A673 (cell line): ENCODE data around the gene SH2B2. TPM values are rescaled to one million over a fixed set of nuclear protein-coding genes. Genes with fewer than 3 reads are reported as not detected.

Experiments
- BruUV-seq: library from RNA; stranded (reverse); fragments of 400-500 nt; replicated peaks from 2 replicates; lab custom pipeline; 2021; lab: Mats Ljungman, UMichigan
- CTCF ChIA-PET: fragments of 300-600 bp; sonication (Branson Sonifier 250); formaldehyde crosslinking; loops from one replicate; lab custom pipeline; 2022; ENCODE audit warnings: antibody characterized with exemption; lab: Charles Lee
- POLR2A ChIA-PET: fragments of 300-600 bp; sonication (Branson Sonifier 250); formaldehyde crosslinking; loops from one replicate; lab custom pipeline; 2022; ENCODE audit warnings: antibody characterized with exemption; ENCODE audit not compliant: low non-redundant PET; lab: Charles Lee
- DNase-seq: peaks from one replicate; pipeline ENCODE4 v3.0.0-alpha.2; 2015; ENCODE audit warnings: low spot score
- H3K27ac ChIP-seq: fragments of 200-600 bp; sonication (generic); 2 replicates; pipeline ENCODE4 v1.5.1; 2016; ENCODE audit warnings: mixed run types, low read depth, mild to moderate bottlenecking, mixed read lengths, antibody characterized with exemption, low read length; ENCODE audit not compliant: poor library complexity, severe bottlenecking
- H3K27me3 ChIP-seq: fragments of 200-600 bp; sonication (generic); replicated peaks from 2 replicates; pipeline ENCODE4 v1.6.1; 2017; ENCODE audit warnings: mixed run types, low read depth, mild to moderate bottlenecking, mixed read lengths, antibody characterized with exemption, low read length; ENCODE audit not compliant: insufficient read depth, poor library complexity
- H3K36me3 ChIP-seq: fragments of 200-600 bp; sonication (generic); 2 replicates; pipeline ENCODE4 v1.6.1; 2016; ENCODE audit warnings: mixed run types, mild to moderate bottlenecking, mixed read lengths, antibody characterized with exemption, low read length; ENCODE audit not compliant: insufficient read depth, poor library complexity, severe bottlenecking
- H3K4me1 ChIP-seq: fragments of 200-600 bp; sonication (generic); 2 replicates; pipeline ENCODE4 v1.6.1; 2017; ENCODE audit warnings: mixed run types, mild to moderate bottlenecking, mixed read lengths, antibody characterized with exemption, low read length; ENCODE audit not compliant: insufficient read depth, poor library complexity, severe bottlenecking
- H3K4me3 ChIP-seq: fragments of 200-600 bp; sonication (generic); 2 replicates; pipeline ENCODE4 v1.5.1; 2016; ENCODE audit warnings: low read depth, mixed run types, mild to moderate bottlenecking, mixed read lengths, low read length; ENCODE audit not compliant: poor library complexity, severe bottlenecking
- H3K9me3 ChIP-seq: fragments of 200-600 bp; sonication (generic); 2 replicates; pipeline ENCODE4 v1.6.1; 2016; ENCODE audit warnings: mixed run types, low read depth, mild to moderate bottlenecking, mixed read lengths, antibody characterized with exemption, low read length; ENCODE audit not compliant: poor library complexity, severe bottlenecking
- CTCF ChIP-seq: fragments of 300-800, 200-600 bp; sonication (generic); conservative IDR thresholded peaks from 2 replicates; pipeline ENCODE4 v1.5.1; 2017; ENCODE audit warnings: low read depth, mild to moderate bottlenecking, antibody characterized with exemption, low read length, moderate library complexity, mixed read lengths
- EZH2 ChIP-seq: fragments of 200-600 bp; sonication (generic); IDR thresholded peaks from 2 replicates; pipeline ENCODE4 v1.6.1; 2017; ENCODE audit warnings: borderline replicate concordance, low read depth, mild to moderate bottlenecking, mixed read lengths, antibody characterized with exemption, low read length; ENCODE audit not compliant: poor library complexity, severe bottlenecking
- intact Hi-C: fragments of 100-400 bp; cut with micrococcal nuclease; formaldehyde crosslinking; loops from one replicate; pipeline ENCODE4 v1.10.0; 2022; ENCODE audit not compliant: unreplicated experiment
- total RNA-seq: library from RNA; stranded (reverse); gene quantifications from 2 replicates; pipeline ENCODE4 v1.2.3, GENCODE V29; 2021

The SH2B2 gene
- total RNA-seq, 1 experiment from 2014 or later: 8.6 TPM

- POLR2A ChIA-PET: no interaction called here
- no peak for DNase-seq
- H3K4me1 ChIP-seq: no peaks in the 10 kb centered on the region
Observed at GRCh38 chr7:102320601-102321350, 34.1 kb downstream of the SH2B2 start.

GRCh38 chr7:102321351-102322201 lies 34.9 kb downstream of the SH2B2 start:
- ChIA-PET POLR2A (no interaction called here), CTCF (no interaction called here)
- TF ChIP-seq EZH2 (no peak), CTCF (no peak)
- Histone ChIP-seq H3K27ac (no peak overlapping the region), H3K9me3 (no peaks in the 10 kb centered on the region), H3K36me3 (no peaks in the 10 kb centered on the region), H3K4me1 (peaks cover 7% of the 10 kb centered on the region), H3K4me3 (no peak overlapping the region), H3K27me3 (no peaks in the 10 kb centered on the region)
- DNase-seq: no peak
- BruUV-seq: no TSS peak
- intact Hi-C loops: no loop called here

More at GRCh38 chr7:102320601-102321350, 34.1 kb downstream of the SH2B2 start:
- CTCF ChIA-PET: no interaction called here
- no peaks in the 10 kb centered on the region for H3K9me3 ChIP-seq
- H3K36me3 ChIP-seq: no peaks in the 10 kb centered on the region
- TF ChIP-seq EZH2: no peak
- no peak for TF ChIP-seq CTCF
- no TSS peak for BruUV-seq
- no peak overlapping the region for H3K4me3 ChIP-seq
- H3K27me3 ChIP-seq: no peaks in the 10 kb centered on the region
- intact Hi-C loops: no loop called here
- no peak overlapping the region for H3K27ac ChIP-seq

GRCh38 chr7:102322202-102322715 lies 35.6 kb downstream of the SH2B2 start:
- TF ChIP-seq EZH2 (no peak), CTCF (no peak)
- Histone ChIP-seq H3K27me3 (no peaks in the 10 kb centered on the region), H3K4me1 (peaks cover 7% of the 10 kb centered on the region), H3K4me3 (no peak overlapping the region), H3K36me3 (no peaks in the 10 kb centered on the region), H3K9me3 (no peaks in the 10 kb centered on the region), H3K27ac (no peak overlapping the region)
- CTCF ChIA-PET: no interaction called here
- intact Hi-C loops: no loop called here
- DNase-seq: no peak
- no TSS peak for BruUV-seq
- POLR2A ChIA-PET: no interaction called here
